K562 (cell line): ENCODE data around the gene KCNJ2. TPM values are rescaled to one million over a fixed set of nuclear protein-coding genes. Genes with fewer than 3 reads are reported as not detected.
A peak's percentile ranks its signal among the peaks of the same experiment; 100 is the strongest.

Experiments used
- ATF1 ChIP-seq, 2 experiments: fragments of 450-650 bp in 1 of 2; IDR thresholded peaks; 2 replicates each; pipeline ENCODE4 v1.6.1; 2016; ENCODE audit warnings: missing compliant biosample characterization in 1 of 2, missing genetic modification characterization in 1 of 2
- CBX3 ChIP-seq, 2 experiments: IDR thresholded peaks; 1 replicate in 1 of 2; 2 replicates in 1 of 2; pipeline ENCODE4 v1.6.1; 2012; ENCODE audit warnings: inconsistent platforms in 2 of 2, low read length in 2 of 2, borderline replicate concordance in 1 of 2, control low read depth in 1 of 2
- FOXA1 ChIP-seq: fragments of 450-650 bp; IDR thresholded peaks from 2 replicates; pipeline ENCODE4 v1.6.1; 2016; ENCODE audit warnings: mild to moderate bottlenecking, borderline replicate concordance
- HOXB6 ChIP-seq: fragments of 250-450 bp; sonication (Bioruptor Pico); IDR thresholded peaks from 2 replicates; pipeline ENCODE4 v1.5.1; 2022; ENCODE audit warnings: mild to moderate bottlenecking, borderline replicate concordance
- MED1 ChIP-seq: sonication (generic); formaldehyde crosslinking; IDR thresholded peaks from 2 replicates; pipeline ENCODE4 v1.8.1; 2023; ENCODE audit warnings: missing genetic modification reagents, borderline replicate concordance
- POLR3G ChIP-seq: IDR thresholded peaks from 2 replicates; pipeline ENCODE4 v1.6.1; 2011; ENCODE audit not compliant: insufficient read length, insufficient replicate concordance; ENCODE audit errors: extremely low read depth
- SMAD1 ChIP-seq: fragments of 150-350 bp; IDR thresholded peaks from 2 replicates; pipeline ENCODE4 v1.6.1; 2014; ENCODE audit warnings: low read length, low read depth; ENCODE audit not compliant: partially characterized antibody
- SREBF1 ChIP-seq: fragments of 150-350 bp; IDR thresholded peaks from 2 replicates; pipeline ENCODE4 v1.6.1; 2014; ENCODE audit warnings: antibody characterized with exemption, low read depth, low read length, borderline replicate concordance
- U2AF2 ChIP-seq: fragments of 200-400 bp; formaldehyde crosslinking; optimal IDR thresholded peaks from 2 replicates; pipeline ENCODE3; 2017; ENCODE audit warnings: low read depth, mild to moderate bottlenecking, low read length
- ZEB2 ChIP-seq: fragments of 450-650 bp; IDR thresholded peaks from 2 replicates; pipeline ENCODE4 v1.6.1; 2016
- ZNF146 ChIP-seq: IDR thresholded peaks from one replicate; pipeline ENCODE4 v1.6.1; 2018; ENCODE audit warnings: missing compliant biosample characterization; ENCODE audit not compliant: unreplicated experiment
- polyA plus RNA-seq, 8 experiments: library from polyadenylated mRNA; depleted of rRNA in 4 of 8; stranded (reverse) in 5 of 8; unstranded in 3 of 8; fragments of >200 nt; fragmentation: Nextera tagmentation in 2 of 8; fragmentation: Illumina TruSeq in 1 of 8; extraction: Ambion mirVana in 2 of 8; extraction: Trizol in 1 of 8; gene quantifications; 2 replicates each; pipeline versions ENCODE4 v1.2.1 to v1.2.3, GENCODE V29; 2011 to 2014; ENCODE audit warnings: inconsistent platforms in 1 of 8, missing spikeins in 1 of 8
- total RNA-seq, 7 experiments: library from RNA; depleted of rRNA in 6 of 7; stranded (reverse); fragments of >200 nt in 6 of 7; fragmentation: Illumina TruSeq in 2 of 7; extraction: Trizol in 2 of 7; gene quantifications; 2 replicates each; pipeline versions ENCODE4 v1.2.1 to v1.2.3, GENCODE V29; 2011 to 2021; ENCODE audit warnings: low replicate concordance in 1 of 7
- TF ChIP-seq, protein P1 (sequence below): sonication (generic); formaldehyde crosslinking; IDR thresholded peaks from 2 replicates; pipeline ENCODE4 v1.9.0; 2022; ENCODE audit warnings: mild to moderate bottlenecking, missing genetic modification reagents
- TF ChIP-seq, protein P2 (sequence below): sonication (generic); formaldehyde crosslinking; IDR thresholded peaks from 2 replicates; pipeline ENCODE4 v1.8.1; 2022; ENCODE audit warnings: missing genetic modification reagents
- TF ChIP-seq, protein P3 (sequence below): fragments of 450-650 bp; IDR thresholded peaks from one replicate; pipeline ENCODE4 v1.6.1; 2018; ENCODE audit warnings: mild to moderate bottlenecking, moderate library complexity; ENCODE audit not compliant: partially characterized antibody
- TF ChIP-seq, protein P4 (sequence below): IDR thresholded peaks from 3 replicates; pipeline ENCODE4 v1.6.1; 2011; ENCODE audit warnings: borderline replicate concordance, mild to moderate bottlenecking, moderate library complexity; ENCODE audit not compliant: insufficient read length; ENCODE audit errors: extremely low read depth
- TF ChIP-seq, protein P5 (sequence below), 2 experiments: fragments of 450-650 bp in 1 of 2; sonication (generic) in 1 of 2; formaldehyde crosslinking in 1 of 2; IDR thresholded peaks in 1 of 2; conservative IDR thresholded peaks in 1 of 2; 2 replicates each; pipeline versions ENCODE4 v1.6.1 to v1.8.1; 2016 to 2023; ENCODE audit warnings: mild to moderate bottlenecking in 2 of 2, moderate library complexity in 2 of 2, inconsistent platforms in 1 of 2, missing genetic modification reagents in 1 of 2
- TF ChIP-seq, protein P6 (sequence below): fragments of 450-650 bp; IDR thresholded peaks from 2 replicates; pipeline ENCODE4 v1.7.1; 2018; ENCODE audit warnings: mild to moderate bottlenecking, low read depth; ENCODE audit not compliant: partially characterized antibody

KCNJ2 gene
- total and polyA plus RNA-seq, 9 of the 15 experiments (the other 6 are each of a cell fraction or from before 2014, with no cell fraction given) = not detected

DNA sequence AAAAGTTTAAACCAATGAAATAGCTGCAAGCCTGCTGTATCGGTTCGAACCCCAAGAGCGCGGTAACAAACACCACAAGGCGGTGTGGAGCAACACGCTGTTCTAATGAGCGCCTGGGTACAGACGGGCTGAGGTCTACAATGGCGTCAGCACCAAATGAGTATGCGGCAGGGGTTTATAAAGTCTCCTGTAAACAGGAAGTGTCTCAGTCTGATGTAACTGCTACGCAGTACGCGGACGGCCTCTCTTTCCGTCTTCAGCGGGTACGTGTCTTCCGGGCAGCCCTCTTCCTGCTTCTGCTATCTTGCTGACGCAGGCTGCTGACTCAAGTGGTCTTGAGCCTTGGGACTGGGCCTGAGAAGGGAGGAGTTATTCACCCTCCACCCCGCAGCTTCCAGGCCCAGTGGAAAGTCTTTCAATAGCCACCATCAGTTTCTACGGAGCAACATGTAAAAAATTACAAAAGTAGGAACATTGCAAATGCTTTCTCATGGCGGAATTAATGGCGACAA is 40.5 kb upstream of the KCNJ2 start (continued):
- TF ChIP-seq, protein P1, sequence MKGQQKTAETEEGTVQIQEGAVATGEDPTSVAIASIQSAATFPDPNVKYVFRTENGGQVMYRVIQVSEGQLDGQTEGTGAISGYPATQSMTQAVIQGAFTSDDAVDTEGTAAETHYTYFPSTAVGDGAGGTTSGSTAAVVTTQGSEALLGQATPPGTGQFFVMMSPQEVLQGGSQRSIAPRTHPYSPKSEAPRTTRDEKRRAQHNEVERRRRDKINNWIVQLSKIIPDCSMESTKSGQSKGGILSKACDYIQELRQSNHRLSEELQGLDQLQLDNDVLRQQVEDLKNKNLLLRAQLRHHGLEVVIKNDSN (CRISPR knock-in tag) = no peak
- TF ChIP-seq POLR3G (no peak), ATF1 (CRISPR knock-in tag; IDR thresholded peaks at IDR 0.05) (peak; percentile 55; the same call in 1 of the 2 replicates), ATF1 (tag; IDR thresholded peaks at IDR 0.05) (peak; percentile 97), MED1 (CRISPR knock-in tag) (no peak), HOXB6 (CRISPR knock-in tag) (no peak), SREBF1 (no peak), U2AF2 (no peak), CBX3 (IDR thresholded peaks at IDR 0.05; ENCODE audit: borderline replicate concordance in 1 of 2, low read length in 2 of 2) (no peak), ZNF146 (CRISPR knock-in tag) (no peak), FOXA1 (no peak), SMAD1 (peak; percentile 81), ZEB2 (no peak)
- TF ChIP-seq, protein P2, sequence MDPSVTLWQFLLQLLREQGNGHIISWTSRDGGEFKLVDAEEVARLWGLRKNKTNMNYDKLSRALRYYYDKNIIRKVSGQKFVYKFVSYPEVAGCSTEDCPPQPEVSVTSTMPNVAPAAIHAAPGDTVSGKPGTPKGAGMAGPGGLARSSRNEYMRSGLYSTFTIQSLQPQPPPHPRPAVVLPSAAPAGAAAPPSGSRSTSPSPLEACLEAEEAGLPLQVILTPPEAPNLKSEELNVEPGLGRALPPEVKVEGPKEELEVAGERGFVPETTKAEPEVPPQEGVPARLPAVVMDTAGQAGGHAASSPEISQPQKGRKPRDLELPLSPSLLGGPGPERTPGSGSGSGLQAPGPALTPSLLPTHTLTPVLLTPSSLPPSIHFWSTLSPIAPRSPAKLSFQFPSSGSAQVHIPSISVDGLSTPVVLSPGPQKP (CRISPR knock-in tag) = no peak
- TF ChIP-seq, protein P3, sequence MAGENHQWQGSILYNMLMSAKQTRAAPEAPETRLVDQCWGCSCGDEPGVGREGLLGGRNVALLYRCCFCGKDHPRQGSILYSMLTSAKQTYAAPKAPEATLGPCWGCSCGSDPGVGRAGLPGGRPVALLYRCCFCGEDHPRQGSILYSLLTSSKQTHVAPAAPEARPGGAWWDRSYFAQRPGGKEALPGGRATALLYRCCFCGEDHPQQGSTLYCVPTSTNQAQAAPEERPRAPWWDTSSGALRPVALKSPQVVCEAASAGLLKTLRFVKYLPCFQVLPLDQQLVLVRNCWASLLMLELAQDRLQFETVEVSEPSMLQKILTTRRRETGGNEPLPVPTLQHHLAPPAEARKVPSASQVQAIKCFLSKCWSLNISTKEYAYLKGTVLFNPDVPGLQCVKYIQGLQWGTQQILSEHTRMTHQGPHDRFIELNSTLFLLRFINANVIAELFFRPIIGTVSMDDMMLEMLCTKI = no peak
- TF ChIP-seq, protein P4, sequence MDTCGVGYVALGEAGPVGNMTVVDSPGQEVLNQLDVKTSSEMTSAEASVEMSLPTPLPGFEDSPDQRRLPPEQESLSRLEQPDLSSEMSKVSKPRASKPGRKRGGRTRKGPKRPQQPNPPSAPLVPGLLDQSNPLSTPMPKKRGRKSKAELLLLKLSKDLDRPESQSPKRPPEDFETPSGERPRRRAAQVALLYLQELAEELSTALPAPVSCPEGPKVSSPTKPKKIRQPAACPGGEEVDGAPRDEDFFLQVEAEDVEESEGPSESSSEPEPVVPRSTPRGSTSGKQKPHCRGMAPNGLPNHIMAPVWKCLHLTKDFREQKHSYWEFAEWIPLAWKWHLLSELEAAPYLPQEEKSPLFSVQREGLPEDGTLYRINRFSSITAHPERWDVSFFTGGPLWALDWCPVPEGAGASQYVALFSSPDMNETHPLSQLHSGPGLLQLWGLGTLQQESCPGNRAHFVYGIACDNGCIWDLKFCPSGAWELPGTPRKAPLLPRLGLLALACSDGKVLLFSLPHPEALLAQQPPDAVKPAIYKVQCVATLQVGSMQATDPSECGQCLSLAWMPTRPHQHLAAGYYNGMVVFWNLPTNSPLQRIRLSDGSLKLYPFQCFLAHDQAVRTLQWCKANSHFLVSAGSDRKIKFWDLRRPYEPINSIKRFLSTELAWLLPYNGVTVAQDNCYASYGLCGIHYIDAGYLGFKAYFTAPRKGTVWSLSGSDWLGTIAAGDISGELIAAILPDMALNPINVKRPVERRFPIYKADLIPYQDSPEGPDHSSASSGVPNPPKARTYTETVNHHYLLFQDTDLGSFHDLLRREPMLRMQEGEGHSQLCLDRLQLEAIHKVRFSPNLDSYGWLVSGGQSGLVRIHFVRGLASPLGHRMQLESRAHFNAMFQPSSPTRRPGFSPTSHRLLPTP = no peak
- TF ChIP-seq, protein P5, sequence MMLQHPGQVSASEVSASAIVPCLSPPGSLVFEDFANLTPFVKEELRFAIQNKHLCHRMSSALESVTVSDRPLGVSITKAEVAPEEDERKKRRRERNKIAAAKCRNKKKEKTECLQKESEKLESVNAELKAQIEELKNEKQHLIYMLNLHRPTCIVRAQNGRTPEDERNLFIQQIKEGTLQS (IDR thresholded peaks at IDR 0.05) = peak; percentile 72
- TF ChIP-seq, protein P5 (CRISPR knock-in tag; conservative IDR thresholded peaks at IDR 0.05) = peak; percentile 78; the same call in 1 of the 2 replicates
- TF ChIP-seq, protein P6, sequence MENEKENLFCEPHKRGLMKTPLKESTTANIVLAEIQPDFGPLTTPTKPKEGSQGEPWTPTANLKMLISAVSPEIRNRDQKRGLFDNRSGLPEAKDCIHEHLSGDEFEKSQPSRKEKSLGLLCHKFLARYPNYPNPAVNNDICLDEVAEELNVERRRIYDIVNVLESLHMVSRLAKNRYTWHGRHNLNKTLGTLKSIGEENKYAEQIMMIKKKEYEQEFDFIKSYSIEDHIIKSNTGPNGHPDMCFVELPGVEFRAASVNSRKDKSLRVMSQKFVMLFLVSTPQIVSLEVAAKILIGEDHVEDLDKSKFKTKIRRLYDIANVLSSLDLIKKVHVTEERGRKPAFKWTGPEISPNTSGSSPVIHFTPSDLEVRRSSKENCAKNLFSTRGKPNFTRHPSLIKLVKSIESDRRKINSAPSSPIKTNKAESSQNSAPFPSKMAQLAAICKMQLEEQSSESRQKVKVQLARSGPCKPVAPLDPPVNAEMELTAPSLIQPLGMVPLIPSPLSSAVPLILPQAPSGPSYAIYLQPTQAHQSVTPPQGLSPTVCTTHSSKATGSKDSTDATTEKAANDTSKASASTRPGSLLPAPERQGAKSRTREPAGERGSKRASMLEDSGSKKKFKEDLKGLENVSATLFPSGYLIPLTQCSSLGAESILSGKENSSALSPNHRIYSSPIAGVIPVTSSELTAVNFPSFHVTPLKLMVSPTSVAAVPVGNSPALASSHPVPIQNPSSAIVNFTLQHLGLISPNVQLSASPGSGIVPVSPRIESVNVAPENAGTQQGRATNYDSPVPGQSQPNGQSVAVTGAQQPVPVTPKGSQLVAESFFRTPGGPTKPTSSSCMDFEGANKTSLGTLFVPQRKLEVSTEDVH = peak; percentile 78
